Natural killer cell (primary cell): Measurements from ENCODE around the gene TMOD3. TPM values are rescaled to one million over a fixed set of nuclear protein-coding genes. Genes with fewer than 3 reads are reported as not detected.
"Not testable (repeated sequence)": the region's sequence is repeated elsewhere in the genome, so short reads cannot be mapped to it uniquely, and the experiment has no call there.

Source experiments
- ATAC-seq, 3 donors: fragments of 150-1000 bp in 2 of 3; fragments of 200-7000 bp in 1 of 3; cut with Tn5 transposase; 1 replicate in 1 of 3; 2 replicates in 2 of 3; pipeline ENCODE4 v1.10.0; 2021; ENCODE audit warnings: mild to moderate bottlenecking in 2 of 3, moderate library complexity in 2 of 3
- DNase-seq, 2 donors: peaks; one replicate each; pipeline versions ENCODE4 v3.0.0 to v3.0.0-alpha.2; 2013 to 2021; ENCODE audit warnings: mixed read lengths in 1 of 2
- H3K27ac ChIP-seq: one replicate; pipeline ENCODE4 v1.5.1; 2013; ENCODE audit warnings: mild to moderate bottlenecking, low read length
- H3K27me3 ChIP-seq: one replicate; pipeline ENCODE4 v1.6.1; 2013; ENCODE audit warnings: low read length; ENCODE audit not compliant: control insufficient read depth, insufficient read depth
- H3K36me3 ChIP-seq: one replicate; pipeline ENCODE4 v1.6.1; 2013; ENCODE audit warnings: low read length; ENCODE audit not compliant: control insufficient read depth, insufficient read depth
- H3K4me1 ChIP-seq: one replicate; pipeline ENCODE4 v1.6.1; 2013; ENCODE audit warnings: low read length; ENCODE audit not compliant: control insufficient read depth, insufficient read depth
- H3K4me3 ChIP-seq: one replicate; pipeline ENCODE4 v1.5.1; 2013; ENCODE audit warnings: low read length
- H3K9me3 ChIP-seq: one replicate; pipeline ENCODE4 v1.6.1; 2013; ENCODE audit warnings: low read length; ENCODE audit not compliant: control insufficient read depth, insufficient read depth
- H3K27ac Mint-ChIP-seq, 2 donors: one replicate each; pipeline ENCODE4 v1.8.0; 2022; ENCODE audit warnings: mild to moderate bottlenecking in 2 of 2, mixed read lengths in 2 of 2, moderate library complexity in 1 of 2
- H3K27me3 Mint-ChIP-seq, 2 donors: one replicate each; pipeline ENCODE4 v1.8.0; 2022; ENCODE audit warnings: low read depth in 2 of 2, mixed read lengths in 2 of 2
- H3K36me3 Mint-ChIP-seq: one replicate; pipeline ENCODE4 v1.8.0; 2022; ENCODE audit warnings: mixed read lengths
- H3K4me1 Mint-ChIP-seq, 2 donors: one replicate each; pipeline ENCODE4 v1.8.0; 2022; ENCODE audit warnings: mixed read lengths in 2 of 2
- H3K4me3 Mint-ChIP-seq: one replicate; pipeline ENCODE4 v1.8.0; 2022; ENCODE audit warnings: mild to moderate bottlenecking, moderate library complexity, mixed read lengths
- H3K9me3 Mint-ChIP-seq, 2 donors: one replicate each; pipeline ENCODE4 v1.8.0; 2022; ENCODE audit warnings: mixed read lengths in 2 of 2
- WGBS: methylation state at CpG from one replicate; pipeline ENCODE4 v1.1.7; 2013; ENCODE audit warnings: missing lambda C conversion rate; ENCODE audit not compliant: insufficient coverage; 5-methylcytosine and 5-hydroxymethylcytosine counted together
- intact Hi-C: fragments of 100-400 bp; cut with micrococcal nuclease; formaldehyde crosslinking; loops from one replicate; pipeline ENCODE4 v1.14.2; 2022
- total RNA-seq, 4 donors: library from RNA; stranded (reverse); fragments of 120-200 nt in 1 of 4; gene quantifications; one replicate each; pipeline versions ENCODE4 v1.2.3 to v1.2.4, GENCODE V29; 2013 to 2022
- TF ChIP-seq, protein P1 (sequence below): fragments of 200-600 bp; IDR thresholded peaks from one replicate; pipeline ENCODE4 v1.8.0; 2022; ENCODE audit warnings: antibody characterized with exemption

TMOD3 gene
- total RNA-seq, 3 donors from 2014 or later (not counting 1 experiment from before 2014, with no cell fraction given) = 56.5 to 72.3 (median 69.4) TPM

GRCh38 chr15:51883271-51883837 lies 53.9 kb downstream of the TMOD3 start:
- Mint-ChIP-seq H3K9me3 (no peaks in the 10 kb centered on the region), H3K27me3 (no peaks in the 10 kb centered on the region), H3K27ac (peak overlapping the region in 1 of 2 donors; percentile 33), H3K36me3 (no peaks in the 10 kb centered on the region), H3K4me3 (no peak overlapping the region), H3K4me1 (peaks cover 29 to 39% of the 10 kb centered on the region in 2 donors)
- H3K36me3 ChIP-seq = peaks cover 2% of the 10 kb centered on the region
- no peaks in the 10 kb centered on the region for H3K4me1 ChIP-seq
- no peak for ATAC-seq
- H3K27ac ChIP-seq = no peak overlapping the region
- intact Hi-C loops = no loop called here
- H3K4me3 ChIP-seq = no peak overlapping the region
- H3K27me3 ChIP-seq = no peaks in the 10 kb centered on the region
- TF ChIP-seq, protein P1, sequence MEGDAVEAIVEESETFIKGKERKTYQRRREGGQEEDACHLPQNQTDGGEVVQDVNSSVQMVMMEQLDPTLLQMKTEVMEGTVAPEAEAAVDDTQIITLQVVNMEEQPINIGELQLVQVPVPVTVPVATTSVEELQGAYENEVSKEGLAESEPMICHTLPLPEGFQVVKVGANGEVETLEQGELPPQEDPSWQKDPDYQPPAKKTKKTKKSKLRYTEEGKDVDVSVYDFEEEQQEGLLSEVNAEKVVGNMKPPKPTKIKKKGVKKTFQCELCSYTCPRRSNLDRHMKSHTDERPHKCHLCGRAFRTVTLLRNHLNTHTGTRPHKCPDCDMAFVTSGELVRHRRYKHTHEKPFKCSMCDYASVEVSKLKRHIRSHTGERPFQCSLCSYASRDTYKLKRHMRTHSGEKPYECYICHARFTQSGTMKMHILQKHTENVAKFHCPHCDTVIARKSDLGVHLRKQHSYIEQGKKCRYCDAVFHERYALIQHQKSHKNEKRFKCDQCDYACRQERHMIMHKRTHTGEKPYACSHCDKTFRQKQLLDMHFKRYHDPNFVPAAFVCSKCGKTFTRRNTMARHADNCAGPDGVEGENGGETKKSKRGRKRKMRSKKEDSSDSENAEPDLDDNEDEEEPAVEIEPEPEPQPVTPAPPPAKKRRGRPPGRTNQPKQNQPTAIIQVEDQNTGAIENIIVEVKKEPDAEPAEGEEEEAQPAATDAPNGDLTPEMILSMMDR = no peak
- DNase-seq = no peak
- H3K9me3 ChIP-seq = no peaks in the 10 kb centered on the region
- WGBS = 97% methylated on average over 2 of the region's 2 CpGs

- Histone ChIP-seq H3K4me1 (no peaks in the 10 kb centered on the region), H3K27me3 (no peaks in the 10 kb centered on the region), H3K36me3 (peaks cover 2% of the 10 kb centered on the region), H3K27ac (no peak overlapping the region), H3K9me3 (no peaks in the 10 kb centered on the region), H3K4me3 (no peak overlapping the region)
- Mint-ChIP-seq H3K4me1 (peaks cover 26 to 38% of the 10 kb centered on the region in 2 donors), H3K27me3 (no peaks in the 10 kb centered on the region), H3K9me3 (no peaks in the 10 kb centered on the region), H3K27ac (peak overlapping the region in 1 of 2 donors; percentile 33), H3K4me3 (no peak overlapping the region), H3K36me3 (no peaks in the 10 kb centered on the region)
- TF ChIP-seq, protein P1 = no peak
- ATAC-seq = no peak
- WGBS = 88% methylated on average over 1 of the region's 1 CpG
- intact Hi-C loops = no loop called here
- DNase-seq = no peak
Measured at GRCh38 chr15:51884041-51884440, 54.6 kb downstream of the TMOD3 start.

DNA sequence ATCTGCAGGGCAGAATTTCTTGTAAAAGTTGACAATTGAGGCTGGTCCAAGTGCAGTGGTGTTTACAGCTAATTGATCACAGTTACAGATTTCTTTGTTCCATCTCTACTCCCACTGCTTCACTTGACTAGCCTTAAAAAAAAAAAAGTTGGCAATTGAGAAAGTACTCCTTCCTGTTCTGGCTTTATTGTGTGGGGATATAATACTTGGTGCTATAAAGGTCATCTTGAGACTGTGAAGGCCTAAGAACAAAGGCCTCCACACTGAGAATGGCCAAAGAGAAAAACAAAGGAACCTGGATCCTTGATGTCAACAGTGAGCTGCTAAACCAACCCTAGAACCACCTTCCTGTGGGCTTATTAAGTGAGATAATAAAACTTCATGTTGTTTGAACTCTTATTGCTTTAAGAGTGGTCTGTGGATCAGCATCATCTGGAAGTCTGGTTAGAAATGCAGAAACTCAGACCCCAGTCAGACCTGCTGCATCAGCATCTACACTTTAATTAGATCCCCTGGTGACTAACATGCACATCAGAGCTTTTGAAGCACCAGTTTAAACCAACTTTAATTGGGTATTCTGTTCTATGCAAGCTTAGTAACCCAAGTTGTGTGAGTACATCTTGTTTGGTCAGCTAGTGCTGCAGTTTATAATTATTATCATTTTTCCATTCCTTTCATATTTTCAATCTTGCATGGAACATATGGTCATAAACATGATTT lies 55.2 kb downstream of the TMOD3 start:
- TF ChIP-seq, protein P1 = no peak
- peaks cover 26 to 34% of the 10 kb centered on the region in 2 donors for H3K4me1 Mint-ChIP-seq
- DNase-seq (no peak), ATAC-seq (no peak)
- intact Hi-C loops = loop anchor here (5.0 kb wide), 1 partner anchor 343 kb away; no protein-coding TSS in a partner anchor
- peaks cover 5% of the 10 kb centered on the region for H3K36me3 ChIP-seq
- H3K4me1 ChIP-seq = no peaks in the 10 kb centered on the region
- no peak overlapping the region for H3K4me3 ChIP-seq
- H3K27me3 ChIP-seq = no peaks in the 10 kb centered on the region
- H3K9me3 Mint-ChIP-seq = no peaks in the 10 kb centered on the region
- H3K27ac Mint-ChIP-seq = peak overlapping the region in 1 of 2 donors; percentile 49
- no peak overlapping the region for H3K27ac ChIP-seq
- no peaks in the 10 kb centered on the region for H3K27me3 Mint-ChIP-seq
- no peaks in the 10 kb centered on the region for H3K36me3 Mint-ChIP-seq
- H3K9me3 ChIP-seq = no peaks in the 10 kb centered on the region
- no peak overlapping the region for H3K4me3 Mint-ChIP-seq

DNA sequence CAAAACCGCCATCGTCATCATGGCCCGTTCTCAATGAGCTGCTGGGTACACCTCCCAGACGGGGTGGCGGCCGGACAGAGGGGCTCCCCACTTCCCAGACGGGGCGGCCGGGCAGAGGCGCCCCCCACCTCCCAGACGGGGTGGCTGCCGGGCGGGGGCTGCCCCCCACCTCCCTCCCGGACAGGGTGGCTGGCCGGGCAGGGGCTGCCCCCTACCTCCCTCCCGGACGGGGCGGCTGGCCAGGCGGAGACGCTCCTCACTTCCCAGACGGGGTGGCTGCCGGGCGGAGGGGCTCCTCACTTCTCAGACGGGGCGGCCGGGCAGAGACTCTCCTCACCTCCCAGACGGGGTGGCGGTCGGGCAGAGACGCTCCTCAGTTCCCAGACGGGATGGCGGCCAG lies 56.3 kb downstream of the TMOD3 start:
- H3K27me3 ChIP-seq, ATAC-seq, DNase-seq, H3K4me1 ChIP-seq, H3K4me3 ChIP-seq, H3K36me3 Mint-ChIP-seq, H3K27me3 Mint-ChIP-seq, H3K4me3 Mint-ChIP-seq, H3K27ac Mint-ChIP-seq, H3K27ac ChIP-seq, H3K9me3 Mint-ChIP-seq, H3K9me3 ChIP-seq: not testable (repeated sequence)
- peaks cover 11% of the 10 kb centered on the region for H3K36me3 ChIP-seq
- intact Hi-C loops = loop anchor here (5.0 kb wide), 1 partner anchor 342 kb away; no protein-coding TSS in a partner anchor
- H3K4me1 Mint-ChIP-seq = peaks cover 26 to 28% of the 10 kb centered on the region in 2 donors
- 99% methylated on average over 32 of the region's 32 CpGs for WGBS
